Liver (tissue), 3 donors: ENCODE measurements around the gene OLFML2A.
A peak's percentile ranks its signal among the peaks of the same experiment; 100 is the strongest.

Source experiments
- CTCF ChIP-seq: fragments of 150-350 bp; IDR thresholded peaks from 2 replicates; pipeline ENCODE4 v1.5.1; 2017; ENCODE audit warnings: improper control_type of control experiment, low read depth, low read length; ENCODE audit not compliant: missing input control
- EGR1 ChIP-seq, 2 donors: IDR thresholded peaks; 2 replicates each; pipeline ENCODE4 v1.6.1; 2016 to 2018; ENCODE audit warnings: antibody characterized with exemption in 2 of 2, low read depth in 2 of 2
- HNF4G ChIP-seq: IDR thresholded peaks from 2 replicates; pipeline ENCODE4 v1.6.1; 2016; ENCODE audit warnings: antibody characterized with exemption
- MAX ChIP-seq: IDR thresholded peaks from 2 replicates; pipeline ENCODE4 v1.6.1; 2016; ENCODE audit warnings: antibody characterized with exemption
- RAD21 ChIP-seq, 2 donors: IDR thresholded peaks; 2 replicates each; pipeline ENCODE4 v1.6.1; 2016; ENCODE audit warnings: antibody characterized with exemption in 2 of 2, mild to moderate bottlenecking in 2 of 2
- REST ChIP-seq: IDR thresholded peaks from 2 replicates; pipeline ENCODE4 v1.6.1; 2016; ENCODE audit warnings: antibody characterized with exemption, mild to moderate bottlenecking
- TAF1 ChIP-seq: conservative IDR thresholded peaks from 2 replicates; pipeline ENCODE4 v1.6.1; 2016; ENCODE audit warnings: antibody characterized with exemption, mild to moderate bottlenecking
- donor health status: healthy.
- donor health status: healthy.

GRCh38 chr9:124855944-124856765 lies 79.2 kb downstream of the OLFML2A start:
- TF ChIP-seq CTCF (no peak), EGR1 (IDR thresholded peaks at IDR 0.05; ENCODE audit: low read depth in 2 of 2) (no peak), HNF4G (no peak), RAD21 (IDR thresholded peaks at IDR 0.05) (peak in 1 of 2 donors; percentile 16), TAF1 (no peak), REST (no peak), MAX (no peak)
